CD4-positive, CD25-positive, alpha-beta regulatory T cell (primary cell): Measurements from ENCODE around the gene LDB2. TPM values are rescaled to one million over a fixed set of nuclear protein-coding genes. Genes with fewer than 3 reads are reported as not detected.

ENCODE experiments used
- ATAC-seq, 2 donors: fragments of 150-1000 bp; cut with Tn5 transposase; one replicate each; pipeline ENCODE4 v1.10.0; 2021; ENCODE audit warnings: low read depth in 2 of 2, moderate number of reproducible peaks in 2 of 2, moderate library complexity in 1 of 2
- DNase-seq, 3 donors: peaks; one replicate each; pipeline versions ENCODE4 v3.0.0 to v3.0.0-alpha.2; 2012 to 2022; ENCODE audit warnings: mixed read lengths in 1 of 3
- H3K27ac ChIP-seq: one replicate; pipeline ENCODE4 v1.7.0; 2013; ENCODE audit warnings: mild to moderate bottlenecking, low read length; ENCODE audit not compliant: insufficient read depth, poor library complexity, severe bottlenecking
- H3K27me3 ChIP-seq: one replicate; pipeline ENCODE4 v1.7.0; 2013; ENCODE audit warnings: low read length; ENCODE audit not compliant: control insufficient read depth, insufficient read depth
- H3K36me3 ChIP-seq: one replicate; pipeline ENCODE4 v1.7.0; 2013; ENCODE audit warnings: mild to moderate bottlenecking, low read length, moderate library complexity; ENCODE audit not compliant: control insufficient read depth, insufficient read depth
- H3K4me1 ChIP-seq: 2 replicates; pipeline ENCODE4 v1.7.0; 2013; ENCODE audit warnings: mild to moderate bottlenecking, low read length; ENCODE audit not compliant: insufficient read depth, control insufficient read depth, poor library complexity, severe bottlenecking
- H3K4me3 ChIP-seq: one replicate; pipeline ENCODE4 v1.7.0; 2013; ENCODE audit warnings: low read depth, mild to moderate bottlenecking, low read length, moderate library complexity
- H3K9me3 ChIP-seq, 2 experiments: 1 replicate in 1 of 2; 2 replicates in 1 of 2; pipeline ENCODE4 v1.7.0; 2013; ENCODE audit warnings: low read length in 2 of 2, mild to moderate bottlenecking in 1 of 2, moderate library complexity in 1 of 2; ENCODE audit not compliant: control insufficient read depth in 2 of 2
- H3K27ac Mint-ChIP-seq, 3 donors: one replicate each; pipeline ENCODE4 v1.8.0; 2020 to 2022; ENCODE audit warnings: mild to moderate bottlenecking in 3 of 3, mixed read lengths in 3 of 3, moderate library complexity in 2 of 3
- H3K27me3 Mint-ChIP-seq: one replicate; pipeline ENCODE4 v1.8.0; 2022; ENCODE audit warnings: mild to moderate bottlenecking, mixed read lengths
- H3K36me3 Mint-ChIP-seq: one replicate; pipeline ENCODE4 v1.8.0; 2020; ENCODE audit warnings: mixed read lengths
- H3K4me1 Mint-ChIP-seq, 4 donors: one replicate each; pipeline ENCODE4 v1.8.0; 2020 to 2022; ENCODE audit warnings: mixed read lengths in 4 of 4, mild to moderate bottlenecking in 1 of 4
- H3K4me3 Mint-ChIP-seq, 4 donors: one replicate each; pipeline ENCODE4 v1.8.0; 2020 to 2022; ENCODE audit warnings: mild to moderate bottlenecking in 4 of 4, mixed read lengths in 4 of 4, moderate library complexity in 3 of 4
- H3K9me3 Mint-ChIP-seq, 7 donors: one replicate each; pipeline ENCODE4 v1.8.0; 2020 to 2022; ENCODE audit warnings: mixed read lengths in 7 of 7, mild to moderate bottlenecking in 3 of 7, moderate library complexity in 2 of 7
- polyA plus RNA-seq, 4 donors: library from polyadenylated mRNA; unstranded; fragments of 300-500 nt; fragmentation: Illumina TruSeq; gene quantifications; one replicate each; pipeline ENCODE4 v1.2.3, GENCODE V29; 2021
- total RNA-seq: library from RNA; stranded (reverse); gene quantifications from one replicate; pipeline ENCODE4 v1.2.3, GENCODE V29; 2022

The LDB2 gene
- total and polyA plus RNA-seq, 5 donors from 2014 or later: not detected

DNA sequence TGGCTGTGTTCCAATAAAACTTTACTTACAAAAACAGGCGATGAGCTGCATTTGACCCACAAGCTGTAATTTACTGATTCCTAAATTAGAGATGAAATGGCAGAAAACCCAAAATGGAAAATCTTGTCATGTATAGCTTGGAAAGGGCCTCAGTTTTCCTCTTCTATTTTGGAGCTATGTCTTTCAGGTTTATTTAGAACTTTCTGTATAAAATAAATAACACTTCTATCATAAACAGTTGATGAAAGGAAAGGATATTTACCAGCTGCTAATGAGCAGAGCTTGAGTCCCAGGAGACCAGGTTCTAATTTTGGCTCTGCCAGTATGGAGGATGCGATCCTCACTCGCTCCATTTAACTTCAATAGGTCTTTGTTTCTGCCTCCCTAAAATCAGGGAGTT is 213.5 kb downstream of the LDB2 start:
- H3K9me3 ChIP-seq: no peaks in the 10 kb centered on the region
- H3K27me3 ChIP-seq: no peaks in the 10 kb centered on the region
- H3K27ac Mint-ChIP-seq: no peak overlapping the region
- no peak overlapping the region for H3K4me3 Mint-ChIP-seq
- no peak for ATAC-seq
- H3K4me3 ChIP-seq: no peak overlapping the region
- no peaks in the 10 kb centered on the region for H3K36me3 ChIP-seq
- H3K36me3 Mint-ChIP-seq: no peaks in the 10 kb centered on the region
- H3K27me3 Mint-ChIP-seq: no peaks in the 10 kb centered on the region
- no peaks in the 10 kb centered on the region for H3K4me1 Mint-ChIP-seq
- H3K9me3 Mint-ChIP-seq: peaks cover 0 to 5% (median 0%) of the 10 kb centered on the region in 7 donors
- H3K4me1 ChIP-seq: no peaks in the 10 kb centered on the region
- DNase-seq: no peak
- H3K27ac ChIP-seq: no peak overlapping the region

DNA sequence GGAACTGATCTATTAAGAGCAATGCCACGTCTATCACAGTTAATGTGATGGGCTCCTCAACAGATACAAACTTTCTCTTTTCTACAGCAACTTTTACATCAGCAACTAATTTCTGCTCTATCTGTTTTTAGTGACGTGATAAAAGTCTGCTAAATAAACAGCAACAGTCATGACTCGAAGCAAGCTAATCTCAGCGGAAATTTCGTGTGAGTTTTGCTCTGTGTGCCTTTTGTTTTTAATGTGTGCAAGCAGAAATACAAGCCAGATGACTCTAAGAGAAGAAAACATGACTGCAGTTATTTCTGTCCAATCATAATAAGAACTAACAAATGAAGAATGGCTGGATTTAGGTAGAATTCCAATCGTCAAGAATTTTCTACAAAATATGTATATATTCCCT is 214.3 kb downstream of the LDB2 start:
- no peaks in the 10 kb centered on the region for H3K4me1 ChIP-seq
- H3K4me3 Mint-ChIP-seq: no peak overlapping the region
- H3K36me3 Mint-ChIP-seq: no peaks in the 10 kb centered on the region
- H3K9me3 ChIP-seq: no peaks in the 10 kb centered on the region
- ATAC-seq (no peak), DNase-seq (no peak)
- no peak overlapping the region for H3K27ac ChIP-seq
- H3K4me3 ChIP-seq: no peak overlapping the region
- no peaks in the 10 kb centered on the region for H3K36me3 ChIP-seq
- no peaks in the 10 kb centered on the region for H3K27me3 Mint-ChIP-seq
- H3K27me3 ChIP-seq: no peaks in the 10 kb centered on the region
- no peak overlapping the region for H3K27ac Mint-ChIP-seq
- H3K9me3 Mint-ChIP-seq: peaks cover 0 to 5% (median 0%) of the 10 kb centered on the region in 7 donors
- no peaks in the 10 kb centered on the region for H3K4me1 Mint-ChIP-seq

DNA sequence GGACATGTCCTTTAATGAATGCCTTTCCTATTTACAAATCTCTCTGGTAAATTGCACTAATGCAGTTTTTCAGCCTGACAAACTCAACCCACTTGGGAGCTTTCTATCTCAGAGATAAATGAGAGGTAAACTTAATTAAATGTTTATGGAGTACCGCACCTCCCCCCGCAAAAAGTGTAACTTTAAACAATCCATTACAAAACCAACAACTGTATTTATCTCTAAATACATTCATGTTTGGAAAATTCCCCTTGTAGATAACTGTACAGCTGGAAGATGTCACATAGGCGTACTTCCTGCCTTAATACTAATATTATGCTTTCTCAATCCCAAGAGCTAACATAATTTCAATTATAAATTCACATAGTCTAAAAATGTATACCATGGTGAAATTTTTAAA is 215.5 kb downstream of the LDB2 start:
- H3K4me3 Mint-ChIP-seq: no peak overlapping the region
- Histone ChIP-seq H3K4me3 (no peak overlapping the region), H3K36me3 (no peaks in the 10 kb centered on the region), H3K27me3 (no peaks in the 10 kb centered on the region), H3K27ac (no peak overlapping the region), H3K9me3 (no peaks in the 10 kb centered on the region), H3K4me1 (no peaks in the 10 kb centered on the region)
- ATAC-seq (no peak), DNase-seq (no peak)
- H3K9me3 Mint-ChIP-seq: peaks cover 0 to 5% (median 0%) of the 10 kb centered on the region in 7 donors
- H3K27ac Mint-ChIP-seq: no peak overlapping the region
- no peaks in the 10 kb centered on the region for H3K27me3 Mint-ChIP-seq
- no peaks in the 10 kb centered on the region for H3K4me1 Mint-ChIP-seq
- no peaks in the 10 kb centered on the region for H3K36me3 Mint-ChIP-seq

DNA sequence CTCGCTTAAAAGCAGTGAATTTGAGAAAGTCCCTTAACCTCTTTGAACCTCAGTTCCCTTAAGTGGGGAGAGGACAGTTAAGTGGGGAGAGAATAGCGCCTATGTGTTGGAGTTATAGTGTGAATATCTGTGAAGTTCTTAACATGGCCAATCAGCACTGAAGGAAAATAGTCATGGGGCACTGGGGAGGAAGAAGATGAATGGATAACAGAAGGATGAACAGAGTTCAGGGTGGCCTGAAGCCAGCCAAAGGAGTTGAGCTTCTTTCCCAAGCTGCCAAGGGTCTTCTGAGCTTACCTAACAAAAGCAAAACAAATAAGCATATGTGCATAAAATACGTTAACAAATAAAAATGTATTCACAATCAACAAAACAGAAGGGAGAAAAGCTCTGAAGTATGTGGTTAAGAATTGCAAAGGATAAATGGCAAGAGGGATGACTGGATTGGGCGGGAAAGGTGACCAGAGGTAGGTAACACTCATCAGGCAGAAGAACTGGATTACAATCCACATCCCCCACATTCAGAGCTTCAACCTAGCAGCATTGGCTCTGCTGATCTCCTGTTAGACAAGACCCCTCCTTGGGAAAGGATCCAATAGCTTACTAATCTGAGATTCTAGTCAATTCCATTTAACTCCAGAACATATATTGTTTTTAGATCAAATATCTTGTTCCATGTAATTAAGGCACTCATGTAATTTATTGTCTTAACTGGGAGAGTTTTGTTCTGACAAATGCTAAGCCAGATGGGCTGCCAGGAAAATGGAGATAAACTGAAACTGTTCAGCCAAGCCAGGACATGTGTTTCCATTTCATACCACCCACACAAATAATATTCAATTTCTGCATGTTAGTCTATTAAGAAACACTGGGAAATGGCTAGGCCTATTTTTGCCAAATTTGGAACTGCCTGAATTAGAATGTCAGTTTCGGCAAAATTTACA is 221.2 kb downstream of the LDB2 start:
- DNase-seq (no peak), ATAC-seq (no peak)
- H3K4me3 Mint-ChIP-seq: no peak overlapping the region
- no peaks in the 10 kb centered on the region for H3K36me3 Mint-ChIP-seq
- no peaks in the 10 kb centered on the region for H3K9me3 ChIP-seq
- H3K4me3 ChIP-seq: no peak overlapping the region
- H3K4me1 ChIP-seq: no peaks in the 10 kb centered on the region
- H3K4me1 Mint-ChIP-seq: no peaks in the 10 kb centered on the region
- H3K27me3 ChIP-seq: no peaks in the 10 kb centered on the region
- H3K27me3 Mint-ChIP-seq: no peaks in the 10 kb centered on the region
- peaks cover 0 to 4% (median 0%) of the 10 kb centered on the region in 7 donors for H3K9me3 Mint-ChIP-seq
- no peak overlapping the region for H3K27ac Mint-ChIP-seq
- no peak overlapping the region for H3K27ac ChIP-seq
- no peaks in the 10 kb centered on the region for H3K36me3 ChIP-seq

DNA sequence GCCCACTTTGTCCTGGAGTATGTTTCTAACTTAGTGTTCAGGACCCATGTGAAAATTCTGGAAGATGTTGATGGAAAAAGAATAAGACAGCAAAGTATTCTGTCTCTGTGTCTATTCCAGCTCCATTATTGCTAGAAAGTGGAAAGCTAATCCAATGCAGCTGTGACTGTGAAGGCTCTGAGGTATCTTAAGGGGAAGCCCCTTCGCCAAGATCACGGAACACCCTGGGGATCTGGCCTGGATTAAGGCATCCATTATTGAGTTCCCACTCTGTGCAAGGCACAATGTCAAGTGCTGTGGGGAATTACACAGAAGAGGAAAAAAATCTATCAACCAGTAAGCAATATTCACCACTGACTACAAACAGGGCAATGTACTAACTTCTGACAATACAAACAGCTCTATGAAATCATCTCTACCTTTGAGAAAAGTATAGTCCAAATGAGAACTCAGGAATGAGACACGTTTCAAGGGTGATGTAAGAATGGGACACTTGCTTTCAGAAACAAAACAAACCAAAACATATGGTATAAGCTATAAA is 222.1 kb downstream of the LDB2 start:
- Mint-ChIP-seq H3K9me3 (peaks cover 0 to 4% (median 0%) of the 10 kb centered on the region in 7 donors), H3K36me3 (no peaks in the 10 kb centered on the region), H3K4me3 (no peak overlapping the region), H3K27me3 (no peaks in the 10 kb centered on the region), H3K4me1 (no peaks in the 10 kb centered on the region), H3K27ac (no peak overlapping the region)
- H3K27me3 ChIP-seq: no peaks in the 10 kb centered on the region
- H3K36me3 ChIP-seq: no peaks in the 10 kb centered on the region
- no peaks in the 10 kb centered on the region for H3K4me1 ChIP-seq
- H3K9me3 ChIP-seq: no peaks in the 10 kb centered on the region
- H3K4me3 ChIP-seq: no peak overlapping the region
- no peak for DNase-seq
- H3K27ac ChIP-seq: no peak overlapping the region
- no peak for ATAC-seq

DNA sequence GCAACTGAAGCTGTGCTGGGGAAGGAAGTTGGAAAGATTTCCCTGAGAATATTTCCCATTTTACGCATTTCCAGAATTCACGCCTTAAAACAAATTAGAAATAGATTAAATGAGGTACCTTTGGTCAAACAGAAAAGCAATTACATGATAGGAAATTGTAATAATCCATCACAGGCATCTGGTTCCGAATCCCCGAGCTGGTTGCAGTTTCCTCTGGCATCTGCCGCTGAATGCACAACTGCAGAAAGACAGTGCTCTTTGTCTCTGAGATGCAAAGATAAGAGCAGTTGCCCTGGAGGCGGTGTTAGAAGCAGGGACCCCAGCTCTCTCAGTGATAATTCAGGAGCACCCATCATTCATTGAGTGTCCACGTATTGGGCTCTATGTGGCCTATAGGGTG is 224.4 kb downstream of the LDB2 start:
- no peak overlapping the region for H3K4me3 ChIP-seq
- no peaks in the 10 kb centered on the region for H3K4me1 ChIP-seq
- no peak for ATAC-seq
- H3K27me3 Mint-ChIP-seq: no peaks in the 10 kb centered on the region
- H3K27ac Mint-ChIP-seq: no peak overlapping the region
- no peaks in the 10 kb centered on the region for H3K4me1 Mint-ChIP-seq
- H3K27ac ChIP-seq: no peak overlapping the region
- H3K4me3 Mint-ChIP-seq: no peak overlapping the region
- H3K9me3 ChIP-seq: no peaks in the 10 kb centered on the region
- H3K36me3 Mint-ChIP-seq: no peaks in the 10 kb centered on the region
- H3K36me3 ChIP-seq: no peaks in the 10 kb centered on the region
- no peak for DNase-seq
- H3K9me3 Mint-ChIP-seq: peaks cover 0 to 4% (median 0%) of the 10 kb centered on the region in 7 donors
- H3K27me3 ChIP-seq: no peaks in the 10 kb centered on the region

DNA sequence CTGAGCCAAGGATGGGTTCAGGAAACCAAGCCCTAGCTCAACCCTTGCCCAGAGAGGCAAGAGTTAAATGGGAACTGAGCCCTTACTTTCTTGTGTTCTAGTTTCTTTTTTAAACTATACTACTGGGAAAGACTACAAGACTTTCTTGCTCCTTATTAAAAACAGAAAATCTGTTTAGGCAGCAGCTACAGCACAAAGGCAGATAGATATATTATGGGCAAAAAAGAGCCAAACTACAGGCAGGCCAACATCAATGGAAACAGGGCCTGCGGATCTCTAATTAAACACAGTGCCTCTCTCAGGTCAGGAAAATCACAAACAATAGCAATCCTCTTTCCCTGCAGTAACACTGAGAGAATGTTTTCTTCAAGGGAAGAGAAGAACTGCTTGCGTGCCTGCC is 226.0 kb downstream of the LDB2 start:
- no peaks in the 10 kb centered on the region for H3K36me3 ChIP-seq
- no peaks in the 10 kb centered on the region for H3K36me3 Mint-ChIP-seq
- no peak for DNase-seq
- H3K4me1 Mint-ChIP-seq: no peaks in the 10 kb centered on the region
- H3K27me3 ChIP-seq: no peaks in the 10 kb centered on the region
- no peak overlapping the region for H3K4me3 Mint-ChIP-seq
- H3K27me3 Mint-ChIP-seq: no peaks in the 10 kb centered on the region
- H3K27ac ChIP-seq: no peak overlapping the region
- H3K9me3 ChIP-seq: no peaks in the 10 kb centered on the region
- H3K9me3 Mint-ChIP-seq: peaks cover 0 to 7% (median 0%) of the 10 kb centered on the region in 7 donors
- no peak overlapping the region for H3K27ac Mint-ChIP-seq
- no peaks in the 10 kb centered on the region for H3K4me1 ChIP-seq
- ATAC-seq: no peak
- H3K4me3 ChIP-seq: no peak overlapping the region

DNA sequence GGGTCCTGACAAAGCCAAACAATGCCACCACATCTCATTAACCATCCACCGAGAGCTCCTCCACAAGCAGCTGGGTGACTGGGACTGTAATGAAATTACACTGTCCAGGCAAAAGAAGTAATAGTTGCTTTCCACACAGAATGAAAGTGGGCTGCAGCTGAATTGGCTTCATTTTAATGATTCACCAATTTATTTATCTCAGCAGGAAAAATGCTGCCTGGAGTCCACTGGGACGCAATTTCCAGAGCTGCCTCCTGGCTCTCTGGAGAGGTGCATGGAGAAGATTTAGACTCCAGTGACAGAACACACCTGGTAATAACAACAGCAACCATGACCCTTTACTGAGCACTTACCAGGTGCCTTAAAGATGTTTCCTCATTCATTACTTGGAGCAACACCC is 226.7 kb downstream of the LDB2 start:
- H3K4me3 ChIP-seq: no peak overlapping the region
- Mint-ChIP-seq H3K27me3 (no peaks in the 10 kb centered on the region), H3K9me3 (peaks cover 0 to 9% (median 0%) of the 10 kb centered on the region in 7 donors), H3K27ac (no peak overlapping the region), H3K36me3 (no peaks in the 10 kb centered on the region), H3K4me1 (no peaks in the 10 kb centered on the region), H3K4me3 (peak overlapping the region in 1 of 4 donors; percentile 22)
- no peak overlapping the region for H3K27ac ChIP-seq
- DNase-seq (no peak), ATAC-seq (no peak)
- no peaks in the 10 kb centered on the region for H3K9me3 ChIP-seq
- H3K27me3 ChIP-seq: no peaks in the 10 kb centered on the region
- no peaks in the 10 kb centered on the region for H3K4me1 ChIP-seq
- H3K36me3 ChIP-seq: no peaks in the 10 kb centered on the region
